ENCODE data around the gene DZANK1. TPM values are rescaled to one million over a fixed set of nuclear protein-coding genes. Genes with fewer than 3 reads are reported as not detected.
"Not testable (repeated sequence)": the region's sequence is repeated elsewhere in the genome, so short reads cannot be mapped to it uniquely, and the experiment has no call there.

DZANK1 gene
- total RNA-seq, 3 donors from 2014 or later = 2.4 to 2.7 (median 2.6) TPM

GRCh38 chr20:18377896-18378481 lies 88.8 kb downstream of the DZANK1 start:
- DNase-seq = no peak

GRCh38 chr20:18375551-18375950 lies 91.3 kb downstream of the DZANK1 start:
- ATAC-seq; H3K36me3 ChIP-seq (ENCODE audit: low read depth): not testable (repeated sequence)

More at GRCh38 chr20:18377896-18378481, 88.8 kb downstream of the DZANK1 start:
- intact Hi-C loops (cut with DNase I, micrococcal nuclease) = no loop called here
- H3K4me3 ChIP-seq = no peak overlapping the region
- no peaks in the 10 kb centered on the region for H3K4me1 ChIP-seq (ENCODE audit: low read depth)
- no peak for ATAC-seq
- TF ChIP-seq CTCF (IDR thresholded peaks at IDR 0.05) = no peak
- H3K36me3 ChIP-seq (ENCODE audit: low read depth) = no peaks in the 10 kb centered on the region
- H3K9me3 ChIP-seq = no peaks in the 10 kb centered on the region

GRCh38 chr20:18372296-18372695 lies 94.5 kb downstream of the DZANK1 start:
- intact Hi-C loops (cut with DNase I, micrococcal nuclease) = no loop called here
- ATAC-seq = no peak
- Histone ChIP-seq H3K9me3 (no peaks in the 10 kb centered on the region), H3K4me3 (no peak overlapping the region), H3K36me3 (ENCODE audit: low read depth) (no peaks in the 10 kb centered on the region), H3K4me1 (ENCODE audit: low read depth) (no peaks in the 10 kb centered on the region)
- DNase-seq = no peak
- TF ChIP-seq CTCF (IDR thresholded peaks at IDR 0.05) = no peak

More at GRCh38 chr20:18375551-18375950, 91.3 kb downstream of the DZANK1 start:
- intact Hi-C loops (cut with DNase I, micrococcal nuclease); DNase-seq; H3K4me3 ChIP-seq; H3K9me3 ChIP-seq; H3K4me1 ChIP-seq (ENCODE audit: low read depth): not testable (repeated sequence)

GRCh38 chr20:18364768-18365167 lies 102.1 kb downstream of the DZANK1 start:
- no peak for TF ChIP-seq CTCF (IDR thresholded peaks at IDR 0.05)
- intact Hi-C loops (cut with DNase I, micrococcal nuclease) = no loop called here
- DNase-seq = no peak
- Histone ChIP-seq H3K36me3 (ENCODE audit: low read depth) (no peaks in the 10 kb centered on the region), H3K4me1 (ENCODE audit: low read depth) (no peaks in the 10 kb centered on the region), H3K4me3 (no peak overlapping the region), H3K9me3 (no peaks in the 10 kb centered on the region)
- ATAC-seq = no peak

- Histone ChIP-seq H3K4me1 (ENCODE audit: low read depth) (no peaks in the 10 kb centered on the region), H3K9me3 (no peaks in the 10 kb centered on the region), H3K4me3 (no peak overlapping the region), H3K36me3 (ENCODE audit: low read depth) (no peaks in the 10 kb centered on the region)
- TF ChIP-seq CTCF (IDR thresholded peaks at IDR 0.05) = no peak
- intact Hi-C loops (cut with DNase I, micrococcal nuclease) = no loop called here
- DNase-seq (no peak), ATAC-seq (no peak)
Observed at GRCh38 chr20:18363708-18364107, 103.1 kb downstream of the DZANK1 start.

- ATAC-seq = no peak
Observed at GRCh38 chr20:18362916-18363315, 103.9 kb downstream of the DZANK1 start.

More at GRCh38 chr20:18362916-18363315, 103.9 kb downstream of the DZANK1 start:
- no peaks in the 10 kb centered on the region for H3K9me3 ChIP-seq
- no peak for TF ChIP-seq CTCF (IDR thresholded peaks at IDR 0.05)
- H3K4me3 ChIP-seq = no peak overlapping the region
- H3K36me3 ChIP-seq (ENCODE audit: low read depth) = no peaks in the 10 kb centered on the region
- intact Hi-C loops (cut with DNase I, micrococcal nuclease) = no loop called here
- H3K4me1 ChIP-seq (ENCODE audit: low read depth) = no peaks in the 10 kb centered on the region
- no peak for DNase-seq

Data from mucosa of descending colon (tissue), 3 donors.